Tongue (tissue), 2 donors: ENCODE measurements around the gene CARD18. TPM values are rescaled to one million over a fixed set of nuclear protein-coding genes. Genes with fewer than 3 reads are reported as not detected.
"Not testable (repeated sequence)": the region's sequence is repeated elsewhere in the genome, so short reads cannot be mapped to it uniquely, and the experiment has no call there.

ENCODE experiments used
- DNase-seq: peaks from one replicate; pipeline ENCODE4 v3.0.0-alpha.2; 2015
- total RNA-seq: library from RNA; depleted of rRNA; stranded (reverse); fragments of >200 nt; gene quantifications from one replicate; pipeline ENCODE4 v1.2.3, GENCODE V29; 2014

Gene CARD18
- total RNA-seq, 1 donor from 2014 or later = not detected

DNA sequence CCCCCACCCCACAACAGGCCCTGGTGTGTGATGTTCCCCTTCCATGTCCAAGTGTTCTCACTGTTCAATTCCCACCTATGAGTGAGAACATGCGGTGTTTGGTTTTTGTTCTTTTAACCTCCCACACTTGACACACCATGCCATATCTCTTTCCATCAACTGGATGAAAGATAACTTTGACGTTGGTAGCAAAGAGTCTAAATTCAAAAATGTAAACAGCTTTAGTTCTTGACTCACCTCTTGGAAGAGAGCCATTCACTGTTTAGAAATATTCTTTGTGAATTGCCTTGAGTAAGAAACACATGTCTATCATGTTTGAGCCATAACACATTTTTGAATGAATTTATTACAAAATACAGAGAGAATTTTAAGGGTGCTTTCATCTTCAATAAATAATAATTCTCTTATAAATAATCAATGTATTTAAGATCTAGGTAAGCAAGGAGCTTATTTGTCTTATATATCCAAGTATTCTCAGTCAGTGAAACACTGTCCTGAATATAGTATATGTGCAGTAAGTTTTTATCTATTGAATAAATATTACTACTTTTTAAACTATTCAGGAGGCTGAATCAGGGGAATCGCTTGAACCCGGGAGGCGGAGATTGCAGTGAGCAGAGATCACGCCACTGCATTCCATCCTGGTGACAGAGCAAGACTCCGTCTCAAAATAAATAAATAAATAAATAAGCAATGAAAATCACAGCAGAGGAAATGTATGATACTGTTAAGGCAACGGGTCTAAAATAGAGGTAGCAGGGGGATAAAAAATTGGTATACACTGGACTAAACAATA is 6.7 kb downstream of the CARD18 start:
- DNase-seq = no peak

DNA sequence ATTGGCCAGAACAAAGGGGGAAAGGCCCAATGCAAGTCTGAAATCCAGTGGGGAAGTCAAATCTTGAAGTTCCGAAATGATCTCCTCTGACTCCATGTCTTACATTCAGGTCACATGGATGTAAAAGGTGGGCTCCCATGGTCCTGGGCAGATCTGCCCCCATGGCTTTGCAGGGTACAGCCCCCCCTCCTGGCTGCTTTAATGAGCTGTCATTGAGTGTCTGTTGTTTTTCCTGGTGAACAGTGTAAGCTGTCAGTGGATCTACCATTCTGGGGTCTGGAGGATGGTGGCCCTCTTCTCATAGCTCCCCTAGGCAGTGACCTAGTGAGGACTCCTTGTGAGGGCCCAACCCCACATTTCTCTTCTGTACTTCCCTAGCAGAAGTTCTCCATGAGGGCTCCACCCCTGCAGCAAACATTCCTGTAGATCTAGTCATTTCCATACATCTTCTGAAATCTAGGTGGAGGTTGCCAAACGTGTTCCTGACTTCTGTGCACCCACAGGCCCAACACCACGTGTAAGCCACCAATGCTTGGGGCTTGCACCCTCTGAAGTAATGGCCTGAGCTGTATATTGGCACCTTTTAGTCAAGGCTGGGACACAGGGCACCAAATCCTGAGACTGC is 9.3 kb downstream of the CARD18 start:
- no peak for DNase-seq

DNA sequence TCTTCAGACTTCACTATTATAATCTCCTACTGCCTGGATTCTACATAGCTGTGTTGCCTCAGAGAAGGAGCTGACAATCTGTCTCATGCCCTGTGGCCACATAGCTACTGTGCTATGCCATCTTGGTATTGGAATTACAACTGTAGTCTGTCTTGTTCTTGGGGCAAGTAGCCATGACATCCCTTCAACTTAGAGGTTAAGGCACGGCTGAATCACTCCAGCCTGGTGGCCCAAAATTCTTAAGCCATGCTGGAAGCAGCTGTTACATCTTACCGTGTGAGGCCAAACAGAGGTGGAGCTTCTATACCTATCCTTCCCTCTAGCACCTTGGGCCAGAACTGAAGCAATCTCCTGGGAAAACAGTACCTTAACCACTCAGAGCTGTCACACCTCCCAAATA is 14.8 kb downstream of the CARD18 start:
- DNase-seq = no peak

DNA sequence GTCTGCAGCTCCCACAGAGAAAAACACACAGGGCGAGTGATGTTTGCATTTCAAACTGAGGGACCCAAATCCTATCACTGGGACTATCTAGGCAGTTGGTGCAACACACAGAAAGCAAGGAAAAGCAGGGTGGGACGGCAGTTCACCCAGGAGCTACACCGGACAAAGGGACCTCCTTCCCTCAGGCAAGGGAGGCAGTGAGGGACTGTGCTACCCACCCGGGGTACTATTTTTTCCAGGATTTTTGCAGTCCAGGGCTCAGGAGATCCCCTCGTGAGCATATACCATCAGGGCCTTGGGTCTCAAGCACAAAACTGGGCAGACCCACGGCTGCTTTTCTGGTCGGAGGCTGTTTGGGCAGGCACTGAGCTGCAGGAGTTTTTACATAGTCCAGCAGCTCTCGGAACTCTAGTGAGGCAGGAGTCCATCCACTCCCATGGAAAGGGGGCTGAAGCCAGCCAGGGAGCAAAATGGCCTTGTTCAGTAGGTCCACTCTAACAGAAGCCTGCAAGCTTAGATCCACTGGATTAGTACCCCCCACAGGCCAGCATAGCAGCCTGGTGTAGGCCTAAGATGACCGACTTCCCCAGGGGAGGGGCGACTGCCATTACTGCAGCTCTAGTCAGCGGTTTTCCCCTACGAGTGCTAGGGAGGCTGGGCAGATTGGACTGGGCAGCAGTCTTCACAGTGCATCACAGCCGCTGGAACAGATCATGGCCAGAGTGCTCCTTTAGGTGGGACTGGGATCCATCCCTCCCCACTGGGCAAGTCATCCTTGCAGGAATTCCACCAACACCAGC is 28.2 kb downstream of the CARD18 start:
- DNase-seq = no peak

DNA sequence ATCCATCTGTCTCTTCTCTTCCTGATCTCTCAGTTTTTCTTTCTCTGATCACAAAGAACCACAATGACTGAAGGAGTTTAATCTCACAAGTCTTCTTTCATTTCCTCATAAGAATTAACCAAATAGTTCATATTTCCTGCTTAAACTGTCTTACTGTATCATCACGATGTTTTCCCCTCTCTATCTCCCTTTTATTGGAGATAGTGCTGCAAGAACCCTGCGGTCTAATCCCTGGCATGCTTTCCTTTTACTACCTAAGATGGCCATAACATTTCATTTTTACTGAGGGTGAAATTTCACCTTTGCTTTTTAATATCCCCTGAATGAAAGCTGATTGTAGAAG is 28.9 kb downstream of the CARD18 start:
- no peak for DNase-seq

DNA sequence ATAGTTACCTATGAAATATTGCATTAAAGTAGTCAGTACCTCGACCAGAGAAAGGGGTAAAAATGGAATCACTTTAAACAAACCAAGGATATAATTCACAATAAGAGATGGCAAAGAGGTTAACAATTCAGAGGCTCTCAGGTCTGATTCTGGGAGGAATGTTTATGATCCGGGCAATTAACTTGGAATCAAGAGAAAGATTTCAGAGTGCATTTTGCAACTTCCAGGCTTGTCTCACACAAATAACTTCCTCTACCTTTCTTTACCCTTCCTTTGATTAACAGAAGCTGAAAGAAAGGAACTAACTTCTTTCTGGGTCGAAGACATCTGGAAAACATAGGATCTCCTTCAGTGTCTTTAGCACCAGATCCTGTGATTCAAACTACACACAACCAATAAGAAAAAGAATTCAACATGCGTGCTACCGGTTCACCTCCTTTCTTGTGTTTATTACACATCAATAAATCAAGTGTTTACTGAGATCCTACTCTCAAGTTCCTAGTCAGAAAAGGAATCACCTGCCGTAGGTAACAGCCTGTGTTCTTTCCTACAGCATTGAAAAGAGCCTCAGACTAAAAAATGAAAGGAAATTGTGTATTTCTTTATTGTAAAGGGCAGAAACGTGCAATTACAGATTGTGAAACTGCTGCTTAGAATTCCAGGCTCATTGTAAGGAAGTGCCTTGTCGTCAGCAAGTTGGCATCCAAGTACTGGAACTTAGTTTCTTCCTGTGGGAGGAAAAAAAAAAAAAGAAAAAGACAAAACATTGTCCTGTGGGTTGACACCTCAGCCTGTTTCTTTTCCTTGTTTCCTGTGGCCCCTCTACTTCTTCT is 29.5 kb downstream of the CARD18 start:
- no peak for DNase-seq

DNA sequence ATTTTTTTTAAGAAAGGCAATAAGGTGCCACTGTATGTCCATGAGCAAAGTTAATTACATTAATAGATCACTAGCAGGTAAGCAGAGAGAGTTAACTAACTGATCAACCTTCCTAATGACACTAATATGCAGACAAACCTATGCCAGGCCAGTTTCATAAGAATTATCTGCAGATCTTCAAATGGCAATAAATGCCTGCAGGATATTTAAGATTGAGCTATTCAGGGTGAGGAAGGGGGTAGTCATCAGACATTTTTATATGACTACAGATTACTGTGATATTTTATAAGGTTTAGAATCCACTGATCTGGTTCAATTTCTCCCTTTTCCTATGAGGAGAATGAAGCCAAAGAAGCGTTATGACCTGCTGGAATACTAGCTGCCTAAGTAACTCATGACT is 30.2 kb downstream of the CARD18 start:
- no peak for DNase-seq

DNA sequence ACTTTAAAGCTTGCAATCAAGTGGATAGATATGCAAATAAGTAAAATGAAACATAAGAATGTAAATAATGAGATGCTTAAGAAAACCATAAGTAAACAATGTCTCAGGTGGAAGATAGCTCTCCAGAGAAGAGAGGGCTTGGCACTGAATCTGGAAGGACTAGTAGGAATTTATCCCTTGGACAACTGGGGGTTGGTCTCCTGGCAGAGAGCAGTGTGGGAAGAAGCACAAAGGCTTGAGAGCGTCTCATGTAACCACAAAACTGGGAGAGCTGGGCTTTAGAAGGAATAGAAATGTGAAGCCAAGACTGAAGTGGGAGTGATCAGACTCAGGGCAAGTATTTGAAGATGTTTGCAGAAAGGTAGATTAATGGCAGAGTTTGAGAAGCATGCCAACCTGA is 31.3 kb downstream of the CARD18 start:
- DNase-seq = no peak

DNA sequence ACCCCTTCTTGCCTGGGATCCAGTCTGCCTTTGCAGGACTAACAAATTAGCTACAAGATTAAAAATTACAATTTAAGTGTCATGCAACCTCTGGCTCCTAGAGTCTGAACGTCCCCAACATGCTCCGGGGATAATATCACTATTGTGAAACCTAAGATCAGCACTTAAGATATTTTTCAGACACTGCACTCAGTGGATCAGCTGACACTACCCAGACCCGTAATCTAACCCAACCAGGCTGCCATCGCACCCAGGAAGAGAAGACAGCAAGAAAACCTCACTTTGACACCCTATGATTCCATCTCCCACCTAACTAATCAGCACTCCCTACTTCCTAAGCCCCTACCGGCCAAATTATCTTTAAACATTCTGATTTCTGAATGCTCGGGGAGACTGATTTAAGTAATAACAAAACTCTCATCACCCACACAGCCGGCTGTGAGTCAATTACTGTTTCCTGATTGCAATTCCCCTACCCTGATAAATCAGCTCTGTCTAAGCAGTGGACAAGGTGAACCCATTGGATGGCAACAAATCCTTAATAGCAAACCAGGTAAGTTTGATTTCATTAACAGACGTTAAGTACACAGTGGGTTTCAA is 32.2 kb downstream of the CARD18 start:
- not testable (repeated sequence) for DNase-seq

DNA sequence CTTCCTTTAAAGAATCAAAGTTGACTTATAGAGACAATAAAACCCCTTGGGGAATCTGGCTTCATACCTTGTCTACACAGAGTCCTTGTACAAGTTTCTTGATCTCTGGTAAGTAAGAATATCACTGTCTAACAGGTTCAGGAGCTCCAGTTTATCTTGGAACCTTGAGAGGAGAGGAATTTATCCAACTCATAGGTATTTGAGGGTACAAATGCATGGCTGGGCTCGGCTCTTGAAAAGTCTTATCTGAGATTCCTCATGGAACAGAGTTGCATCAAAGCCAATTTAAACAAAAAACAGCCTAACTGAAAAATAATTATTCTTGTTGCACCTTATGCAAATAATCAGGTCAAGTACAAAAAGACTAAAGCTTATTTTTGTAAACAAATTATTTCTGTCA is 33.4 kb downstream of the CARD18 start:
- DNase-seq = no peak

DNA sequence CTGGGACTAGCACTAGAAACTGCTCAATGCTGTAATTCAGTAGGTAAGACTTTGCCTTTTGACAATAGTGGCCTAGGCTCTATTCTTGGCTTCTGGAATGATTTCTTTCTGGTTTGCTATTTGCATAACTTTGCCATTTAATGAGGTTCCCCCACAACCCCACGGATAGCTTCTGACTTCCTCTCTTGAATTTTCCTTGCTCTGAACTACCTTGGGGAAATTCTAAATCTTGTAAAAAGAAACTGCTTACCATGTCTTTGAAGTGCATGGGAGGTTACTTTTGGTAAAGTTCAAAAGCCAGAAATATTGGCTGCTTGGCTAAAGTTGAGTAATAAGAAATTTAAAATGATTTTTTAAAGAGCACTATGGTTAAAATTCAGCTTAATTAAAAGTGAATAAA is 35.3 kb downstream of the CARD18 start:
- no peak for DNase-seq

DNA sequence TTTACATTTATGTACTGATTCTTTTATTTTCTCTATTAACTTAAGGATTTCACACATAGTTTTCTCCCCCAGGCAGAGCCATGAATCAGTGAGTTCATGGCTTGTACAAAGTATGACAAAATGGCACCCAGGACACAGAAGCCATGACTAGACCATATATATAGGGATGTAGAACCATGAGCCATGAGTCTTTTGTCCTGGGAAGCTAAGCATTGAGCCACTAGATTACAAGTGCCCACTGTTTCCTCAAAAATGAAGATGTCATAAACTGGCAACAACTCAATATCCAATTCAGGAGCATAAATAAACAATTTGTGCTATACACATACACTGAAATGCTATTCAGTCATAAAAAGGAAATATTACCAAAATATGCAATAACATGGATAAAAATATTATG is 36.2 kb downstream of the CARD18 start:
- no peak for DNase-seq

DNA sequence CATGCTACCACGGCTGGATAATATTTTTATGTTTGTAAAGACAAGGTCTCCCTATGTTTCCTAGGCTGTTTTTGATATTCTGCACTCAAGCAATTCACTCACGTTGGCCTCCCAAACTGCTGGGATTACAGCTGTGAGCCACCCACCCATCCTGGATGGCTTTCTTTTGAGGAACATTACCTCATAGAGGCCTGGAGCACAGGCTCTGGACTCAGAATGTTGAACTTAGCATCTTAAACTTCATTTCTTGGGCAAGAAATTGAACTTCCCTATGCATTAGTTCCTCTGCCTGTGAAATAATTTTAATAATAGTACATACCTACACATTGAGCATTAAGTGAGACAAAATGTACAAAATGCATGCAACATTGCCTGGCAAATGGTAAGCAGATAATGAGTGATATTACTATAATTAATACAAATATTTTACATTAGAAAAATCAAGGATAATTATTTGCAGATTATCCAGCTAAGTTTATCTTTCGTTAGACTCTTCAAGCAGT is 37.4 kb downstream of the CARD18 start:
- not testable (repeated sequence) for DNase-seq

DNA sequence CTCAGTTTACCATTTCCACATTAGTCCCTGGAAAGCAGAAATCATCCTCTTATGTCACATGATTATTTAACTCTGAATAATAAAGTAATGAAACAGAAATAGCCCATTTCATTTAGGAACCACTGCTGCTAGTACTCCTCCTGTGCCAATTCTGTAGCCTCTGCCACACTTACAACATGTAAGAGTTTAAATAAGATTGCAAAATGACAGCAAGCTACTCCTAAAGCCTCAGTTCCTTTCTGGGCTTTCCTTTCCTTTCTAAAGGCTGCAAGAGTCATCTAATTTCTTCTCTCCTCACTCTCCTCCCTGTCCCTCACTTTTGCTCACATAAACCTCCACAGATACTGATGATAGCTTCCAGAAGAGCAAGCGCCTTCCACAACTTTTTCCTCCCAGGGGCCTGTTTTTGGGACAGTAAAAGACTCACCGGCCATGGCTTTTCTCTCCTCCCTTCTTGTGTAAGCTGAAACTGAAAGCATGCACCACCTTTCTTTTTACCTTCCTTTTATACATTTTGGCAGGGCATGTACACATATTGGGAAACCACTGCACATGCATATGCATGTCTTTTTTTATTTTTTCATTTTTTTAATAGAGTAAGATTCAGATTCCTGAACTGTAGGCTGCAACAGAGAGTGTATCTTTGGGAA is 38.5 kb downstream of the CARD18 start:
- no peak for DNase-seq

DNA sequence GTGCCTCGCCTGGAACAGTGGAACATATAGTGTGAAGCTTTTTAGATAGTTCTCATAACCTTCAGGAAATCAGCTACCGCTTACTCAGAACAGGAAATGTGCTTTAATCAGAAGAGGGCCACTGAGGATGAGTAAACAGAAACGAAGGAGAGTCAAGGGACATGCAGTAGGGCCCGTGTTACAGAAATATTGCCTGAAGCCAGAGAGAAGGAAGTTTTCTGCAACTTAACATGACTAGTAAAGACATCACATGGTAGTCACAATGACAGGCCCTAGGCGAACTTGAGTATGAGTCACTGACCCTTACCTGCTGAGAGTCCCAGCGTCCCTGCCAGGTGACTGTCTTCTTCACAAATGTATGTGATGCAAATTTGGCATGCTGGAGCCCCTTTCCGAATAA is 39.4 kb downstream of the CARD18 start:
- no peak for DNase-seq

DNA sequence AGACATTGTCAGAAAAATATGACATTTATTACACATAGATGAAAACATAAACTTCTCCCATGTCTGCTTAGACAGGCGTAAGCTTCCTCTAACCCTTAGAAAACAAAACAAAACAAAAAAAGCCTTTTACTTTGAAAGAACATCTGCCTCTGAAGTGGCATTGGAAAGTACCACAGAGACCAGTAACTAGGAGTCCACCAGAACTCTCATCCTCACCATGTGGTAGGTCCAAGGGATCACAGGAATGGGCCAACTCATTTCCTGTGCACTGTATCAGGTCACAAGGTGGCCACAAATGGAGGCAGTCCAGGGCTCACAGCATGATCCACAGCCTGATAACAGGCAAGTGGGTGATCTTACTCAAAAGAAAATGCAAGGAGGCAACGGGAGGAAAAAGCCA is 40.0 kb downstream of the CARD18 start:
- DNase-seq = not testable (repeated sequence)

DNA sequence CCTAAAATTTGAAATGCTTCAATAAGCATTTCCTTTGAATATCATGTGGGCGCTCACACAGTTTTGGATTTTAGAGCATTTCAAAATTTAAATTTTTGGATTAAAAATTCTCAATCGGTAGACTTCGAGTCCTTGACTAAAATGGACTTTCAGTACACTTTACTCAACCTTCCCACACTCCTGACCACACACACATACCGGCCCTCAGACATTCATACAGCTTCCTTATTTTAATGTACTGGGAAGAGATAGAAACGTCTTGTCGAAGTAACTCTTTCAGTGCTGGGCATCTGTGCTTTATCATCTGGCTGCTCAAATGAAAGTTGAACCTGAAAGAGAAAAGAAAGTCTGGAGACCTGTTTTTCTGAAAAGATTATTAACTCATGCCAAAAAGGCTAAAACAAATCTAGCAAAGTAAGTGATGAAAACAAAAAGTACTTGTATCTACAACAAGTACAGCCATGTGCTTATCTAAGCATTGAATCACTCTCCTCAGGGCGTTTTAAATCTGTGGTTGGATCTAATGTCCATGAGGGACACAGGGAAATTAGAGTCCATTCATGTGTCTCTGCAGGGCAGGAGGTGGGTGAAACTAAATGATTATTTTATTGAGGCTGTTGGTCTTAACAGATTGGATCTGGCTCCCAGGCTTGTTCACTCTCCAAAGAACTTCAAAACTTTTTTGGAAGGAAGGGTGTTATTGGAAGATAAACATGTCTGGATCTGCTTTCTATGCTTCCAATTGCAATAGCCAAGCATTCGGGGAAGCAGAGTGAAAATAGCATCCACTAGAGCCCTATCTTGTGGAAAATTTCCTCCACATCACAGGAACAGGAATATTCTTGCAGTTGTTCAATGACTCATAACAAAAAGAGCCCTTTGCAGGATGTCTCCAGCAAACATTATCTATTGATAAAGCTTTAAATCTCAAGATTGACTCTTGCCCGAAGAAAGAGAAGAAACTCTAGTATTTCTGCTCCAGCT is 47.0 kb downstream of the CARD18 start:
- no peak for DNase-seq
